Stimulated activated CD8-positive, alpha-beta memory T cell treated with anti-CD3 and anti-CD28 coated beads, Interleukin-4, amount 100 ng/mL, for 4 hours (primary cell): Measurements from ENCODE around the gene HMX1.

Experiments
- DNase-seq, 2 donors: peaks; one replicate each; pipeline ENCODE4 v3.0.0-alpha.2; 2020; ENCODE audit warnings: low read depth in 2 of 2, low spot score in 1 of 2

HMX1 gene

DNA sequence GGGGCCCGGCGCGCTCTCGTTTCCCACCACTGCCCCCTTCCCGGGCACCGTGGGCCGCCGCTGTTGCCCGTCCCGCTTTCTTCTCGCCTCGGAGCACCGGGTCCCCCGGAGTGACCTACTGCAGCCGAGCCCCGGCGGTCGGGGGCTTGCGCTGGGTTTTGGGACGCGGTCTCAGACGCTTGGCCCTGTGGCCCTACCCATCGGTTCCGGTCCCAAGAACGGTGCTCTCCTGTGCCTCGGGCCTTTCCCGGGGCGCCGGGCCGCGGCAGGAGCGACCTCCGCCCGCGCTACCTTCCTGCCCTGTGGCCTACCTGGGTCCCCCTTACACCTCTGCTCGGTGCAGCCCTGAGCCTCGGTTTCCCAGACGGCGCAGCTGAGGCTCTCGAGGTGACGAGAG is 21.6 kb upstream of the HMX1 start:
- no peak for DNase-seq

DNA sequence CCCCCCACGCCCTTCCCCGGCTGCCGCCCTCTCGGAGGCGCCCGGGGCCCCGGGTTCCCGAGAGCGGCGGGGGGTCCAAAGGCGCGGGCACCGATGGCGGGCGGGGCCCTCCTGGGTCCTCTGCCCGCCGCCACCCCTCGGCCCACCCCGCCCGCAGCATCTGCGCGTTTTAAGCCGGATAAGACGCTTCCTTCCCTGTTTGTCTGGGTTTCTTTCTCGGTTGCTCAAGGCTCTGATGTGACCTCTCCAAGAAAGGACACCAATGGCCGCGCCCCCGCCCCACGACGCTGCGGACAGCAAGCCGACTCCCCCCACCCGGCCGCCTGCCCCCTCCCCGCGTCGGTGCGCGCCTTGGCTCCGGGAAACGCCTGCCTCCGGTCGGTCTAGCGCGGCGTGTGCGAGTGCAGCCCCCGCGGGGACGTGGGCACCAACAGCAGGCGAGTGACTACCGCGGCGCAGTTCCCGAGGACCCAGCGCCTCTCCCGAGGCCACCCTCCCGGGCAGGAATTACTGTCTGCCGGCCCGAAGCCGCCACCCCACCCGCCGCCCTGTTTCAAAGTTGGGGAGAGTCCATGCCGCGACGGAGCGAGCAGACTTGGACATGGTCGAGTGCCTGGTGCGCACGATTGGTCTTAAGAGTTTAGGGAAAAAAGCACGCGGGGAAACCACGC is 21.1 kb upstream of the HMX1 start:
- DNase-seq, result no peak

DNA sequence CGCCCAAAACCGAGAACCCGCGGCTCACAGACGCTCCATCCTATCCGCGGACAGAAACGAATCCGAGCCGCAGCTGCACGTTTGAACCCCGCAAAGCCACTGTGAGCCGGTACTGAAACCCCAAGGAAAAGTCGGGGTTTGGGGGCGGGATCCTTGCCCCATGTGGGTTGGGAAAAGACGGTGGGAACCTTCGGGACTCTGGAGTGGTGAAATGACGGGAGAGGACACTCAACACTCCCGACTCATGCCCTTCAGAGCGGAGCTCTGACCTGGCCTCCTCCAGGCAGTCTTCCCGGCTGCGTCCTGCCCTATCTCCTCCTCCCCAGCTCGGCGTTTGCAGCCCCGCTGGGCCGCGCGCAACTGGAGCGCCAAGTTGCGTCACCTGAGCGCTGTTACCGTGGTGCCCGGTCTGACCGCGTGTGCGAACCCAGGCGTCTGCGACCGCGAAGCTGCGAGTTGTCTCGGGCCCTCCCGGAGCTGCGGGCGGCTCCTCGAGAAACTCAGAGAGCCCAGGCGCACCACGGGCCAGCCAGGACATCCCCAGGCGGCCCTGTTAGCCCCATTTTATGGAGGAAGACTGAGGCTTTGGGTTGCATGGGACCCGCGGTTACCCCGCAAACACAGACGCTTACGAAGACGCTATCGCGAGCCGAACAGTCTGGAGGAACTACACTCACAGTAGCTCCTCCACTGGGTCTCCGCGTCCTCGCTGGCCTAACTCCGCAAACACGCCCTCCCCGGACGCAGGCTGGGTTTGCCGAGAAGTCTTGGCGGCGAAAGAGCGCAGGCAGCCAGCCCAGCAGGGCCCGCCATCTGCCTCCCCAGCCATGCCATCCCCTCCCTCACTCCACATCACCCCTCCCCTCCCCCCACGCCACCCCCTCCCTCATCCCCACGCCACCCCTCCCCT is 20.3 kb upstream of the HMX1 start:
- no peak for DNase-seq

DNA sequence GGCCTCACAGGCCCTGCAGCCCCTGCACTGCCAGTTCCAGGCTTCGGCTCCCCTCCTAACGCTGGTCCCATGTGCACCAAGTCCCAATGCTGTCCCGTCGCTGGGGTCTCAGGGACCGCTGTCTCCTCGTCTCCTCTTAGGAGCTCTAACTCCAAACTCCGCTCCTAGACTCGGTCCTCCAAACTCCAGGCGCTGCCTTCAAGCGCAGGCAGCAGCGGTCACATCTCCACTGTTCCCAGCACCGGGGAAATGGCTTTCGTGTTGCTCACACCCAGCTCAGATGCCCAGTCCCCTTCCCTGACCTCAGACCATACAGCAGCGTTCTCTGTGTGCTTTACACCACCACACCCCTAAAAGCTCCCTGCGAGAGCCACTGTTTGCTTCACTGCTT is 19.6 kb upstream of the HMX1 start:
- no peak for DNase-seq

DNA sequence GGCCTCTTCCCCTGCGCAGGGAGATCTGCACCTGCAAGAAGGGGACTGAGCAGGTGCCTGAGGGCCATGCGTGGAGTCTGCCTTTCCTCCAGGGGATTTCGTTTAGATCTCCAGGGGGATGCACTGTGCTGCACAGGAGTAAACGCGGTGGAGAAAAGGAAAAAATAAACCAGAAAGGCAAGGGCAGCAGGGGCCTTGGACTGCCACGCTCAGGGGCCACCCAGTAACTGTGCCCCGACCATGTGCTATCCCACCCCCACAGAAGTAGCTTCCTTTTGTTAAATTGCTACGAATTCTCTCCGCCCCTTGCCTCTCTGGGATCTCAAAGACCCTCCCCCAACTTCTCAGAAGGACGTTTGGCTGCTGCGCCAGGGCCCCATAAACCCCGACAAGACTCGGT is 17.2 kb upstream of the HMX1 start:
- no peak for DNase-seq

DNA sequence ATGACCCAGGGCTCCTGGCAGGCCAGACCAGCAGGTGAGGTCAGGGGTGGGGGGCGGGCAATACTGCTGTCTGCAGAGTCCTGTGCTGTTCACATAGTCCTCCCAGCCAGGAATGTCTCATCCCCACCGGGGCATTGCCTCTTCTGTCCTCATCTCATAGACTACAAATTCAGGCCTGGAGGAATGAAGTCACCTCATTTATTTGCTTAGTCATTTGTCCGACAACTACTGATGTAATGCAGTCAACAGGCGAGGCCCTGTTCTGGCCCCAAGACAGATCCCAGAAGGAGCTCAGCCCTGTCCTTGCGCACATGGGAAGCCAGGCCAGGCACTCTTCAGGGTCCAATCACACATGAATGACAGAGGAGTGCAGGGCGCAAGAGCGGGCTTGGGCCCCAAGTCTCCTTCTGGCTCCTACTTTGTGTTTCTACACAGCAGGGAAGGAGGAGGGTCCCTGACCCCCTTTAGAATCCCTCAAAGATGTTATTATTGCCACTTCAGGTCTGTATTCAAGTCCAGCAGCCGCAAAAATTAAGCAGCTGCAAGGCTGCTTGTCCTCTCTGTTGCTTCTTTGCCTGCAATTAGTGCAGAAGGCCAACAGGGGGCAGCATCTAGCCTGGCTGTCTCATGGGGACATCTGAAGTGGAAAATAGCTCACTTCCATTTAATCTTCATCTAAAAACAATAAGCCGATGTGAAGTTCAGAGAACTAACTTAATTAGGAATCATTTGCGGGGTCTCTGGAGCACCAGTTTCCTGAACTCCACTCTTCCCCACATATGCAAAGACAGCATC is 15.2 kb upstream of the HMX1 start:
- DNase-seq, result no peak

DNA sequence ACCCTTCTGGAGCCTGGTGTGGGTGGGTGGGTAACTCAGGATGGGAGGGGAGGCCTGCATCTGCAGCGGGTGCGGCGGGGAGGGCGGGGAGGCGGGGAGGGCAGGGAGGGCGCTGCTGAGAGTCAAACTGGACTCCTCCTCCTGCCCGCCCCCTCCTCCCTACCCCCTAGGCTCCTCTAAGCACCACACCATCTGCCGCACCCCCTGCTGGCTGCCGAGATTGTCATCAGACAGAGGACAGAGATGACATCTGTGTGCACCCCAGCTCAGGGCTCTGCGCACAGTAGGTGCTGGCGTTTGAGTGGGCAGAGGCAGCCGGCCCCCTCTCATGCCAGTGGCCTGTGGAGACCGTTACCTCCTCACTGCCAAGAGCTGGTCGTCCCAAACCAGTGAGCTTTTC is 10.6 kb upstream of the HMX1 start:
- no peak for DNase-seq

DNA sequence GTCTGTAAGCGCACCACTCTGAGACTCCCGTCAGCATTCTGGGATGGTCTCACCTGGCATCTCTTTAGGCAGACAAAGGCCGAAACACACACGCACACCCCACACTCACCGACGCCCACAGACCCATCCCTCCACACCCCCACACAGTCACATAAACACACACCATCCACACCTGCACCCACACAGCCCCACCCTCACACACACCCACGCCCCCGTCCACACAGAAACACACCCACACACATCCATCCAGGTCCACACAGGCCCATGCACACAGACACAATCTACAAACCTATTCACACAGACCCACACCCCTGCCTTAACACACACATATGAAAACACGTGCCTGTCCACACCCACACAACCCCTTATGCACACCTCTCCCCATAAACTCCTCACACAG is 9.2 kb upstream of the HMX1 start:
- no peak for DNase-seq

DNA sequence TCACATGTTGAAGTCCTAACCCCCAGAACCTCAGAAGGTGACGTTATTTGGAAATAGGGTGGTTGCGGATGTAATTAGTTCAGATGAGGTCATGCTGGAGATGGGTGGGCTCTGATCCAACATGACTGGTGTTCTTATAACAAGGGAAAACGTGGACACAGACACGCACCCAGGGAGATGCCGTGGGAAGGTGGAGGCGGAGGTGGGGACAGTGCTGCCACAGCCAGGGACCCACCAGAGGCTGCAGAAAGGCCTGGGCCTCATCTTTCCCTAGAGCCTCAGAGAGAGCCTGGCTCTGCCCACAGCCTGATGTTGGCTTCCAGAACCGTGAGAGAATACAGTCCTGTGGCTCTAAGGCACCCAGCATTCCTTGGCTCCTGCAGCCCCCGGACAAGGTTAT is 7.9 kb upstream of the HMX1 start:
- DNase-seq, result no peak

DNA sequence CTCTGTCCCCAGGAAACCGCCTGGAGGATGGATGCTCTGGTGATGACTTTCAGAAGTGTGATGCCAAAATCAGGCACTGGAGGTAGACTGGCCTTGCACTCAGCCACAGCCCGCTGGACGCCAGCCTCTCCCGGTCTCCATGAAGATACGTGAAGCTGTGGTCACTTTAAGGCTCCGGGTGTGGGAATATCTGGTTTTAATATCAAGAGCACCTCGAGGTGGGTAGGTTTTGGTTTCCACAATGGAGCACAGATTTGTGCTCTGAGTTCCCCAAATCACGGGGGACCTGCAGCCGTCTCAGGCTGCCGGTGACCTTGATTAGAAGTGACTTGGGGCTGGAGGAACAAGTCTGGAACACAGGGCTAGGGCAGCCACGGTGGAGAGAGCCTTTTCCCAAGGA is 6.8 kb upstream of the HMX1 start:
- no peak for DNase-seq

DNA sequence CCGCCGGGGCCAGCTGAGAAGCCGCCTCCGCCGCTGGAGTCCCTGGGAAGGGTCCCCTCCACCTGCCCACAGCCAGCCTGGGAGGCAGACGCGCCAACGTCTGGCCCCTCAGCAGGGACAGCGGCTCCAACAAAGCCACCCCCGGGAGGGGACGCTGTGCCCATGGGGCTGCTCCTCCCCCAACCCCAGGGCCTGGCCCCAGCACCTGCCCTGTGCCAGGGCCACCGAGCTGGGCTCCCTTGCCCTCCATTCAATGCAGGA is 6.1 kb upstream of the HMX1 start:
- no peak for DNase-seq

DNA sequence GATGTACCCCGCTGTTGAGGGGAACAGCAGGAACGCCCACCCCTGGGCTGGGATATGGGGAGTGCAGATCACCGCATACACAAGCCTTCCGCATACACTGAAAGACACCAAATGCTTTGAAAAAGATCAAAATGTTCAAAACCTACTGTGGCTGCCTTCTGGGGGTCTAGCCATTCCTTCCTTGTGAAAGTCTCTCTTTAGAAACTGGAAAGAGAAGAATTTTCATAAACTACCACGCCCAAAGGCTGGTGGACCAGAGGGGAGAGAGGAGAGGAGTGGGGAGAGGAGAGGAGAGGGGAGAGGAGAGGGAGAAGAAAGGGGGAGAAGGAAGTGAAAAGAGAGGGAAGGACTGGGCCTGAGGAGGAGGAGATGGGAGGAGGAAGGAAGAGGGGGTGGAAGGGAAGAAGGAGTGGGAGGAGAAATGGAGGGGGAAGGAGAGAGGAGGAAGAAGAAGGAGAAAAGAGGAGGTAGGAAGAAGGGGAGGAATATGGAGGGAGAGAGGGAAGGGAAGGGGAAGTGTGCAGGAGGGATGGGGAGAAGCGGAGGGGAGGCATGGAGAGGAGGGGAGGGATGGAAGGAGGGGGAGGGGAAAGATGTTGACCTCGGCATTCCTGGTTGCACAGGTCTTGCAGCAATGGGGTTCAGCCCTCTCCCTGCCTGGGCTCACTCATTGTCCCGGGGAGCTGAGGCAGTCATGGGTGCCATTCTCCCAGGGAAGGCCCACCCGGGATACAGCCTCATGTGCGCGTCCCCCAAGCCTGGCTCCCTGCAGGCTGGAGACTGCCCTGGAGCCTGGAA is 5.5 kb upstream of the HMX1 start:
- no peak for DNase-seq

DNA sequence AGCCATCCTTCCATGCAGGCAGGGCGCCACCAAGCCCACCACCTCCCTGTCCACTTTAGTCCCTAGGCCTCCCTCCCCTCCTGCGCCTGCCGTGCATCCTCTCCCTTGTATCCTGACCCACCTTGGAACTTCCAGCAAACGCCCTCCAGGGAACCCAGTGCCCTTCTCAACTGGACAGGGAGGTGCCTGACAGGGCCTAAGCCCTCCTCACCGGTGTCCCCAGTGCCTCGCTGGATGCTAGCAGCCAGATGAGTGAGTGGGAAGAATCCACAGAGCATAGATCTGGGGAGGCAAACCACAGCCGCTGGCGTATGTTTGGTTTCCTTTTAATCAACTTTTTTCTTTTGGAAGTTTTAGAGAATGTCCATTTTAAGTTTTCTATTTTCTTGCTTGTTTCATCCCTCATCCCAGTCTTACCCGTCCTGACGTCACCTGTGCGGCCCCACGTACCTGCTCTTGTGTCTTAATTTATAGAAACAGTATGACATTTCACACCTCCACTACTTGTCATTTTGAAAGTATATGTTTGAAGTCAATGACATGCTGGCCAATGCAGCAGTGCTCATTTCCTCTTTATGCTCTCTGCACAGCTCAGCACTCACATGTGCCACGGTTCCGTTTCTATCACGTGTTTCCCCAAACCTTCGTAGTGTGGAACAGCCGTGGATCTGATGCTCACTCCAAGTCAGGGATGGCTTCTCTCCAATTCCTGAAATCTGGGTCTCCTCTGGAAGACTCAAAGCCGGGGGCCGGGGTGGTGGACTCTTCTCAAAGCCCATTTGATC is 3.4 kb upstream of the HMX1 start:
- no peak for DNase-seq

DNA sequence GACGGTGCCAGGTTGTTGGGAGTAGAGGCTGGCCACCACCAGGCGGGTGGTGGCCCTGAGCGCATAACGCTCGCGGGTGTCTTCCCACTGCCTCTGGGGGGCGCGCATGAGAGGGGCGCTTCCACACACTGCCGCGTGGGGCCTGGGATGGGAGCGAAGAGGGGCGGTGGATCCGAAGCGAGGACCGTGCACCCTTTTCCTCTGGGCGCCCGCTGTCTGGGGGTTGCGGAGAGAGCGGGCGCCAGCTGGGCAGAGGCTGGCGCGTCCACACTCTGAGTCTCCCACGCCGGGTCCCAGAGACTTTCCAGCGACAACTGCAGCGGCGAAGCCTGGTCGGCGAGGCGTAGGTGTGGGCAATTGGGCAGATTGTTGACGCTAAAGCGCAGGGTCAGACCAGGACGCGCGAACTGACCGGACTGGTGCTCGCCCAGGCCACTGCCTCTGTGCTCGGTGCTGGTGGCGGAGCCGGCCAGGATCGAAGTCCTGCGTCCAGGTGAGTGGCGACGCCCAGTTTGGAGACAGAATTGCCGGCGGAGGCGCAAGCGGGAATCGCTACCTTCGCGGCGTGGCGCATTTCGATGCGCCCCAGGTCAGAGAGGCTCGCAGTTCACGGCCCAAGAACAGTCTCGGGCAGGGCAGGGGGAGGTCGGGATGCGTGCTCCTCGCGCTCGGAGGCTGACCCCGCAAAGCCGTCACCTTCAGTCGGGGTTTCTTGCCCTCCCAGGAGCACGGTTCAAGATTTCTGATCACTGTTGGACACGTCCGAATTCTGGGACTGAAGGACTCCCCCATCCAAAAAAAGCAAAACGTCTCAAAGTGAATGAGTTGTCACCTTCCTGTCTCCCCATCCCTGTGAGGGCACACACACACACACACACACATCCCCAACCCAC is 2.6 kb upstream of the HMX1 start:
- no peak for DNase-seq

DNA sequence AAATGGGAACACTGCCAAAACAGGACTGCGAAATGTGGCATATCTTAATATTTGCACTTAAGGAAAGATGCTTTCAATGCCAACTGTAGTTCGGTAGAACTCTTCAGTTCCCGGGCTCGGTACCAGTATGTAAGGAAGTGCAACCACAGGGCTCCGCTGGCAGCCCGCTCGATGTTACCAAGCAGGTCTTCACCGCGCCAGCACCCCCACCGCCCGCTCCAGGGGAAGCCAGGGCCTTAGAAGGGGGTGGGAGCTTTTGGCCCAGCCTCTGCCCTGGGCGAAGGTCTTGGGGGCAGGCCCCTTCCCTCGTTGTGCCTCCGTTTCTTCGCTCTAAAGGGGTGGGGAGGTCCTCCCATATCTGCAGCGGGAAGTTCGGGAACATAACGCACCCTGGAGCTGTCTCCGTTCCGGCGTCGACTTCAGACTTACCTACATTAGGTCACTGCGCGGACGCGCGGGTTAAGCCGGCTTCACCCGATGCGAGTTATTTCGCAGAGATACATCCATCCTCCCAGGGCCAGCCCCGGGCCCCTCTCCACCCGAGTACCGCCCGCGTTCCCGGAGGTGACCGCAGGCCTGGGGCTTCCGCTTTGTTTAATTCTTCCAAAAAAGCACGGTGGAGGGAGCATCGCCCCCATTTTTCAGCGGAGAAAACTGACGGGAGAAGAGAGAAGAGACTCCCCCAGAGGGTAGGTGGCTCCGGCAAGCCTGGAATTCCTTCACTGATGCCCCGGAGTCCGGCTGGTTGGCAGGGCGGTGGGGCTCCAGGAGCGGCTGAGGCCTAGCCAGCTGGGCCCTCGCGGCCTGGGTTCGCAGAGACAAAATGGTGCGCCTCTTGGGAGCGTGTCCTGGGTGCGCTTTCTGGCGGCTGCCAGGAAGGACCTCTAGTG is 1.0 kb upstream of the HMX1 start:
- no peak for DNase-seq

DNA sequence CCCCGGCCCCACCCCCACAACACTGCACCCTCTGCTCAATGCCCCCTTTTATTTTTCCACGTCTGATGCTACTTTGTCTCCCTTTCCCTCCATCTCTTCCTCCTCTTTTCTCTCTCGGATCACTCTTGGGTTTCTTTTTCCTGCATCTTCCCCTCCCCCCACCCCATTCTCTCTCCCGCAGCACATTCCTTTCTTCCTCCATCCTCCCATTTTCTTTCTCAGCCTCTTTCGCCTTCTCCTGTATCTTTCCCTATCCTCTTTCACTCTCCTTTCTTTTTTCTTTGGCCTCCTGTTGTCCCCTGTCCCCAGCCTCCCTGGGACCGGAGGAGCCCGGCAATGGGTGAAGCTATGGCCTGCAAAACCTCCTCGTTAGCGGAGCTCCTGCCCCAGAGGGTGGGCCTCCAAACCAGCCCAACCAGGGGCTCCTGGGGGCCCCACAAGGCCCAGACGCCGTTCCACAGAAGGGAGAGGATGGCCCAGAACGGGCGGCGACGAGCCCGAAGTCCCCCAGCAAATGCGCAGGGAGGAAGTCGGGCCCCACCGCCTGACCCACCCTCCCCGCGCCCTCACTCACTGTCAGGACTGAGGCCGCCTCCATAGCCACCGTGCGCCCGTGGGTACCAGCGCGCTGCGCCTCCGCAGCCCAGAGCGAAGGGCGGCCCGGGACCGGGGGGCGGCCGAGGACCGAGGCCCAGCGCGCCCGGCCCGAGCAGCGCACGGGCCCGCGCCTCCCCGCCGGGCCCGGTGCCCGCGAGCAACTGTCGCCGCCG is 807 bp downstream of the HMX1 start:
- no peak for DNase-seq

DNA sequence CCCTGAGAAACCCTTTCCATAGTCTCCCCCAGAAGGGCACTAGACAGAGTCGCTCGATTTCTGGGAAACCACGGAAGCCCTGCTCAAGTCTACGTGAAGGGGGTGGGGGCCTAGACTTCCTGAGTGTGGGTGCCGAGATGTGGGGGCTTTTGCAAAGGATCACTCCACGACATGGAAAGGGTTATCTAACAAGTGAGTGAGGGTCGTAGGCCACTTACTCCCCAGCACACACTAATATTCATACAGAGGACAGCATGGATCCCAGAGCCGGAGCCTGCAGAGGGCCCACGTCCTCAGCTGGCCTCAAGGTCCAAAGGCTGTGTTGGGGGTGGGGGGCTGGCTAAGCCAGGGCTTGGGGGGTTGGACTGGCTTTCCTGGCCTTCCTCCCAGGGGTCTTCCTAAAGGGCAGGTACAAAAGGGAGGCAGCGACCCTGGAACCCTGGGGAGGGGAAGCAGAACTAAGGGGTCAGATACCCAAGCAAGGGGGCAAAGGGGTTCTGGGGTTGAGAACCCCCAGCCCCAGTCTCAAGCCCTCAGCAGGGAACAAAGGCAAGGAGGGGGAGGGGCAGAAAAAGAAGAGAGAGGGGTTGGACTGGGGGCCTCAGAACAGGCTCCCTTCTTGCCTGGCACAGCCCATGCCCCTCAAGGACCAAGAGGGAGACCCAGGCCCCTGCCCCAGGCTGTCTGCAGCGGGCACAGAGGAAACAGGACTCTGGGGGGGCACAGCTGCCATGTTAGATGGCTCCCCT is 1.6 kb downstream of the HMX1 start:
- DNase-seq, result no peak
